GM08714 (cell line): ENCODE data around the gene MAN1A1.

Experiments
- H3K4me3 ChIP-seq: fragments of 200-500 bp; sonication (Bioruptor generic); 2 replicates; pipeline ENCODE4 v1.5.1; 2014; ENCODE audit warnings: mild to moderate bottlenecking, low read length, inconsistent platforms
- ZNF274 ChIP-seq: IDR thresholded peaks from 2 replicates; pipeline ENCODE4 v1.6.1; 2012; ENCODE audit warnings: mild to moderate bottlenecking, low read depth, low read length

The MAN1A1 gene

DNA sequence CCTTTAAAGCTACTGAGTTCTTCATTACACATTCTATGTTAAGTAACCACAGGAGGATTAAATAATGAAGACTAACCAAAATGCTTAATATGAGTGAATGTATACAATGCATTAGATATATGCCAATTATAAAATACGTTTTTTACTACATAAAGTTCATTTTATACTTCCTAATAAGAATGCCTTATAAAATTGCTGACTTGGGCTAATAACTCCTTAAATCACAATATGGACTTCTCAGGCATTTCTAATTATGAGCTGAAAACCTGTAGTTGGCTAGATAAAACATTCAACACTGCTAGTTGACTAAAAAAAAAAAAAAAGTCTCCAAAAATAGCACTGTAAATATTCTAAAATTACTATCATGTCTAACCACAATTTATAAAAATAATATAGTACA lies 11.8 kb downstream of the MAN1A1 start:
- no peak for TF ChIP-seq ZNF274
- no peak overlapping the region for H3K4me3 ChIP-seq

DNA sequence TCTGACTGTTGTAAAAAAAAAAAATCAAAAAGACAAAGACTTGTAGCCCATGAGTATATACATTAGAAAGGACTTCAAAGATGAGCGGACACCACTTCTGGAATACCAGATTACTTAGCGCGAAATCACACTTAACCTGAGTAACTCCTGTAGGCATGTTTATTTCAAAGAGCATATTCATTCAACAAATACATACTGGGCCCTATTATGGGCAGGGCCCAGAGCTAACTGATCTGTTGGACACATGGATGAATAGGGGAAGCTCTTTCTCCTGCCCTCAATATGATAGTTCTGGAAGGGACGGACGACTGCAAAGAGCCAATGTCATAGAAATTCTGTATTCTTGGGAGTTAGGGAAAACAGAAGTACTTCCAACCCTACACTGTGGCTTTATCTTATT lies 12.3 kb downstream of the MAN1A1 start:
- no peak for TF ChIP-seq ZNF274
- no peak overlapping the region for H3K4me3 ChIP-seq

DNA sequence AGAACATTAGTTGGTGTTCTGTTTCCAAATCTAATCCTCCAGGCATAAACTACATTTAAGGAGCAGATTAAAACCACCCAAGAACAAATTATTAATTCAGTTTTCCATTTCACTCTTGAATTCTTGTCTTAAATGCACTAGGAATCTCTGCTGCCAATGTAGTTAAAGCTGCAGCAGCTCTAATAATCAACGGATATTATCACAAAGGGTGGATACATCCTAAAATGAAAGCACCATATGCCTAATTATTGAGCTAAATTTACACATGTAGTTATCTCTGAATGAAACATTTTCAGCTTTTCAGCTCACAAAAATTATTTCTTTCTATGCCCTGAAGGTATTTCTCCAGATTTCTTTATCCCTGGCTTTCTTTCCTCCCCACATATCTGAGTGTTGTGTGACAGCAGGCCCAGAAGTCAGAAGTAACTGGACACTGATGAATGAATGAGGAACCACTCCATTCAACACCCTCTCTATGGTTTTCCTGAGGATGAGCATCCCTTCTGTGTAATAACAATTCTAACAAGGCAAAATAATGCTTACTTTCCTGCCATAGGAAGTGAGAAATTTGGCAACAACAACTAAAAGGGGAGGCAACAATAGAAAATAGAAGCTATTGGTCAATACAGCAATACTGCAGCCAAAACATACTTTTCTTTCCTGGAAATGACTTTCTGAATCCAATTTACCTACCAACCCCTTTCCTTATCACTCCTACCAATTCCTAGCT lies 14.9 kb downstream of the MAN1A1 start:
- TF ChIP-seq ZNF274: no peak
- no peak overlapping the region for H3K4me3 ChIP-seq

DNA sequence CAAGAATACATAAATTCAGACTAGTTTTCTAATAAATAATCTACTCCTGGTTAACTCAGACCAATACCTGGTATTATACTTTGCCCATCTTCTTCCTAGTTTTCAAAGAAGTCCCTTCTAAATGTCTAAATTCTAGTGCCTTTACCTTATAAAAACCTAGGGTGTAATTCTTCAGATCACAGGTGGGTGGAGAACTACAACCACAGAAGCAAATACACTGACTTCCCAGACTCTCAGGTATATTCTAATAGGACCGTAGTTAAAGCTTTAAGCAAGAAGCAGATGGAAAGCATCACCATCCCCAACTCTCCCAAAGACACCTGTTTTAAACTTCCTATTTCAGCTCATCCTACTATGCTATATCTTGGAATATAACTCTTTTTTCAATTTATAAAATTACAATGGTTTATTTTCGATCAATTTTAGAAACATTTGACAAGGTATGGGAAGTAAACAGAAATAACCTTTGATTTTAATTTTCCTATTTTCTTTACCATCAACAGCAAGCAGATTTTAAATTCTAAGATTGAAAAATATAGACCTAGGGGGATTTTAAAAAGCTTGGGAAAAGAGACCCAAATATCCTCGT lies 15.8 kb downstream of the MAN1A1 start:
- H3K4me3 ChIP-seq: no peak overlapping the region
- TF ChIP-seq ZNF274: no peak

DNA sequence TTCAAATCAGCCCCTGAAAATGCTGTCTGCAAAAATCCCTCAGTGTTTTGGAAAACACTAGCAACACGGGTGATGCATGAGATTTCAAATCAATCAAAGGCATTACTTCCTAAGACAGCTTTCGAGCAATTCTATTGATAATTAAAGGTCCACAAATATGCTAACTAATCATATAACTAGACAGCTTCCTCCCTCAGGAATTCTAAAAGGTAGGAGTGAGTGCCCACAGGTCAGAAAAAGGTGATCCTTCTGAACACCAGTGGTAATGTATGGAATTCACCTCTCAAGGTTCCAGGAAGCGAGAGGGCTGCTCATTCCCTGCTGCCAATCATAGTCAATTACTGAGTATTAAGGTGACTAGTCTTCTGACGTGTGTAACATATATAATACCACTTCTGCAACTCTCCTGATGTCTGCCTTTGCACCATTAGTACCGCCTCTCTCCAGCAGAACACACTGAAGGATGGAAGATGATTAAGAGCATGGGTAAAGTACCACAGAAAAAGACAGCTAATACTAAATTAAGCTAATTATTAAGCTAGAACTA lies 16.4 kb downstream of the MAN1A1 start:
- no peak overlapping the region for H3K4me3 ChIP-seq
- no peak for TF ChIP-seq ZNF274

DNA sequence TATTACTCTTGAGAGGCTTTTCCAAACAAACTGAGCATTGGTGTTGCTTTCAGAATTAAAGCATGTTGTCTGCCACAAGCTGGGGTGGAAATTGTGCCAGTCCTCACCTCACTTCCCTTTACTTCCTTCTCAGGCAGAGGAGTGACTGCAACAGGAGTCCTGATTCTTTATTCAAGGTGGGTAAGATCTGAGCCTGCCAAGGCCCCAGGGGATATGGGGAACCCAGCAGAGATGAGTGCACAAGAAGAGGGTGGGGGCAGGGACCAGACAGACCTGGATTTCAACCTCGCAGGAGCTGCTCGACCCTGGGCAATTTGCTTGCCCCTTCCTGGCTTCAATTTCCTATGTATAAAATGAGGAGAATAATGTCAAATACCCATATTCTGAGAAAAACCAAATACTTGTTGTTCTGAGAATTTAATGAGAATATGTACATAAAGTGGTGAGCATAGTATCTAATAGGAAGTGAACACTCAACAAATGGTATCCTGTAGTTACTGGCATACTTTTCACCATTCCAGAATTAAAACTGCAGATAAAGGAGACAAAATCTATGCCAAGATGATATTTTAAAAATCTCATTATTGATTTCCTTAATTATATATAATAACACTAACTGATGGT lies 17.8 kb downstream of the MAN1A1 start:
- H3K4me3 ChIP-seq: no peak overlapping the region
- no peak for TF ChIP-seq ZNF274

DNA sequence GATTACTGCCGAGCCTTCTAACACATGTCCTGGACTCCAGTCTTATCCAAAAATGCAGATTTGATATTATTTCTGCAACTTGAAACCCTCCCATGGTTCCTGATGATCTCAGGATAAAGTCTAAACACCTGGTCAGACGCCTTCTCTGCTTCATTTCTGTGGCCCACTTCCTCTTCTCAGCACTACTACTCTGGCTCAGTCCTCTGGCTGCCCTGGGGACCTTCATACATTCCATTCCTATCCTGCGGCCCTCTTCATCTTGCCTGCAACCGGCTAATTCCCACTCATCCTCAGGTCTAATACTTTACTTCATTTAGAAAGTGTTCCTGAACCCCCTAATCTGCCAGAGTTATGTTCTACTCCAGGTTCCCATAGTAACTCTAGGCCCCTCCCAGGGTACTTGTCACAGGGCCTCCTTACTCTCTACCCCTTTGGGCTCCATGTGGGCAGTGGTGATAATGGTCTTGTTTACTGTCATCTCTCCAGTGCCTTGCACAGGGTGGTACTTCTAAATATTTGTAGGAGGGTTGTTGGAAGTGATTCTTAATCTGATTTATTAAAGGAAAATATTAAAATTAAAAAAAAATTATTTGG lies 18.9 kb downstream of the MAN1A1 start:
- no peak overlapping the region for H3K4me3 ChIP-seq
- no peak for TF ChIP-seq ZNF274

DNA sequence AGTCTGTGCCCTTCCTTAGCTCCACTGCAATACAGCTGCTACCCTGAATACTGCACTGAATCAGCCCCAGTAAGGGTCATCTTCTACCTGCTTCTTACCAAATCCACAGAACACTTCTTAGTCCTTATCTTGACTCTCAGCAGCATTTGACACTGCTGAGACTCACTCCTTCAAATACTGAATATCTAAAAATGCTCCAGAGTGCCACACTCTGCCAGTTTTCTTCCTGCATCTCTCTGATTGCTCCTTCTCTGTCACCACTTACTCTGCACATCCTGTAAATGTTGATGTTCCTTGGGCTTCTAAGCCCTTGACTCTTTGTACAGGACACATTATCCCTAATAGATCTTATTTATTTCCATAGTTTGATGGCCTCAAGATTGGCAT lies 19.8 kb downstream of the MAN1A1 start:
- no peak overlapping the region for H3K4me3 ChIP-seq
- no peak for TF ChIP-seq ZNF274

DNA sequence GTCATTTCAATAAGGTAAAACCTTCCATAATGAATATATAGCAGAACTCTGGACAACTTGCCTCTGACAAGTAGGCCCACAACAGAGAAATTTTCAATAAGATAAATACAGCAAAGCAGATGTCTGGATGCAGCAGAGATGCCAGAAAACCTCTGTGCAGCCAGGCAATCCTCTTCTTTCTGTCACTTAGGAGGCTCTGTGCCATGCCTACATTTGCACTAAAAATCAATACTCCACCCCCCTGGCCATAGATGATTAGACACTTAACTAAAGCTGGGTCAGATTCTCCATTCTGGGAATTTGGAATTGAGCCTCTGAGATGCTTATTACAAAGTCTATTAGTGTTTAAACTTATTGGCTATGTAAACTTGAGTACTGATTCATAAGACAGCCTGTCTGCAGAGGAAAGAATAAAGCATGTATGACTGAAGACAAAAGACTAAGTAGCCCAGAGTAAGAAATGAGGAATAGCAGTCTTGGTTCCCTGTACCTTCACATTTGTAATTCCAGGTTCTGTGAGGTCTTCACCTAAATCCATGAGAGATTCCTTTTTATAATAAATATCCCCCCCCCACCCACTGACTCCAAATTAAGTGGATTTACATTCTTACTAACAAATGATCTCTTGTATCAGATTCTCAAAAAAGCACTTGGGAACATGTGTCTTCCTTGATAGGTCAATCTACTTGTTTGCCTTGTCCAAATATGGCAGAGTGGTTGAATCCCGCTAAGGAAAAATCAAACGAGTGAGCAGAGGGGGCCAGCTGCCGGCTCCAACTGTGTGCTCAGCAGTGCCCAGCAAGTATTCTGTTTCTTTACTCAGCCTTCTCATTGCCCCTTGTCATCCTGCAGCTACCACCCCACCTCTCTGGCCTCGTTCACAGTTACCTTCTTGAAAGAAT lies 20.4 kb downstream of the MAN1A1 start:
- TF ChIP-seq ZNF274: no peak
- no peak overlapping the region for H3K4me3 ChIP-seq

DNA sequence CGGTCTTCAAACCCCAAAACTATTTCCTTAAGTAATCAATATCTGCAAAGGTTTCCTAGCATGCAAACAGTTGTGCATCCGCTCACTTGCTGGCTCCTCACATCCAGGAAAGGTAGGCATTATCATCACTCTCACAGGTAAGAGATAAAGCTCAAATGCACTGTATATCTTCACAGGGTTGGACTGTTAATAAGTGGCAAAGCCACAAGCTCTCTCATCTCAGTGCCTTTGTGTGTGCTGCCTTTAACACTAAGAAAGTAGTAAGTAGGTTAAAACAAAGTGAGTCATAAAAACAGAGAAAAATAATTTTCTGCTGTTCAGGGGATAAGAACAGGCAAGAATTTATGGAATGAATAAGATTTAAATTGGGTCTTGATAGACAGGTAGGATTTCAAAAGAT lies 21.3 kb downstream of the MAN1A1 start:
- no peak overlapping the region for H3K4me3 ChIP-seq
- TF ChIP-seq ZNF274: no peak

DNA sequence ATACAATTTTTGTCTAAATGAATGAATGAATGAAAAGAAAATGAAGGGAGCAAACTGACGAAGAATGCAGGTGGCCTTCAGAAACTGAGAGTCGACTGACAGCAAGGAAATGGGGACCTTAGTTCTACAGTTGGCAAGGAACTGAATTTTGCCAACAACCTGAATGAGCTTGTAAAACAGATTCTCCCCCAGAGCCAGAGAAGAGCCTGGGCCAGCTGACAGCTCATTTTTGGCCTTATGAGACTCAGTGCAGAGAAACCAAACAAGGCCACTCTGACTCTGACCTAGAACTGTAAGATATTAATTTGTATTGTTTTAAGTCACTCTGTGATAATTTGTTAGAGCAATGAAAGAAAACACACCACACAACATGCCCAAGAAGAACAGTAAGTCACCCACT lies 21.8 kb downstream of the MAN1A1 start:
- H3K4me3 ChIP-seq: no peak overlapping the region
- no peak for TF ChIP-seq ZNF274

DNA sequence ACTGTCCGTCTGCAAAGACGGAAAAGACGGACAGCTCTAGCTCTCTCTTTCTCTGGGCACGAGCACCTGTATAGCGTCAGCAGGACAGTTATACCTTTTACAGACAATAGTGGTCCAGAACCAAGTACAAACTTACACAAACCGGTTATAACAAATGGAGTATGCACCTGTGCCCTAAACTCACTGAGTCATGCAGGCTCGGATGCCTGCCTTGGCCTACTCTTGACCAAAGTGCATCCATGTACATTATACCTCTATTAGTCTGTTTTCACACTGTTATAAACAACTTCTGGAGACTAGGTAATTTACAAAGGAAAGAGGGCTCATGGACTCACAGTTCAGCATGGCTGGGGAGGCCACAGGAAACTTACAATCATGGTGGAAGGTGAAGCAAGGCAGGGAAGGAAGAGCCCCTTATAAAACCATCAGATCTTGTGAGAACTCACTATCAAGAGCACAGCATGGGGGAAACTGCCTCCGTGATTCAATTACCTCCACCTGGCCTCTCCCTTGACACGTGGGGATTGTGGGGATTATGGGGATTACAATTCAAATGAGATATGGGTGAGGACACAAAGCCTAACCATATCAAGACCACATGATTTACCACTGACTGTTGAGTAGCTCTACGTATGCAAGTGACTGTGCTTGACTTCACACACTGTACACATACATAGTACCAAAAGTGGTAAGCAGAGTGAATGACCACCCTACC lies 23.1 kb downstream of the MAN1A1 start:
- no peak for TF ChIP-seq ZNF274
- no peak overlapping the region for H3K4me3 ChIP-seq

DNA sequence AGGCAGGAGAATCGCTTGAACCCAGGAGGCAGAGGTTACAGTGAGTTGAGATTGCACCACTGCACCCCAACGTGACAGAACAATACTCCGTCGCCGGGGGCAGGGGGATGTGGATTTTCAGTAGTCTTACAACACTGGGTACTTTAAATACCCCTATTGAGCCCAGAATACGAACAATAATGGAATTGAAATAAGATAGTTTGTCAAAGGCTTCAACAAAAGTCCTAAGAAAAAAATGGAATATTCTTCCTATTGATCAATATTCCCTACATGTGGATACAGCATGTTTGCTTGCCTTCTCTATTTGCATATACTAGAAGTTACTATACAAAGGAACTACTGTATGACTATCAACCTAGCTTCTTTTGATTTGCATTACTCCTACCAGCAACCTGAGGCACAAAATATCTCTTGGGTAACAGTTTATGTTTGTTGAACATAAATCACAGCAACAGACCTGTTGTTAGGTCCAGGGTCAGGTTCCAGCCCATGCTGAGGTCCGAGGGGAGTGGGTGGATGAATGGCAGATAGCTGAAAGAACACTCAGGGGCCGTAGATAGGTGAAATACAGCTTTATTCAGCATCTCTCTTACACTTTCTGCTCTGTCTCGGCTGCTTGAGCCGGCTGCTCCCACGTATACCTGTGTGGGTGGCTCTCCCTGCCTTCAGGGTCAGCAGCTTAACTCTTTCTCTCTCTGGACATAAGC lies 23.8 kb downstream of the MAN1A1 start:
- no peak for TF ChIP-seq ZNF274
- no peak overlapping the region for H3K4me3 ChIP-seq
